ENCODE results near the gene CD300LB.

DNA sequence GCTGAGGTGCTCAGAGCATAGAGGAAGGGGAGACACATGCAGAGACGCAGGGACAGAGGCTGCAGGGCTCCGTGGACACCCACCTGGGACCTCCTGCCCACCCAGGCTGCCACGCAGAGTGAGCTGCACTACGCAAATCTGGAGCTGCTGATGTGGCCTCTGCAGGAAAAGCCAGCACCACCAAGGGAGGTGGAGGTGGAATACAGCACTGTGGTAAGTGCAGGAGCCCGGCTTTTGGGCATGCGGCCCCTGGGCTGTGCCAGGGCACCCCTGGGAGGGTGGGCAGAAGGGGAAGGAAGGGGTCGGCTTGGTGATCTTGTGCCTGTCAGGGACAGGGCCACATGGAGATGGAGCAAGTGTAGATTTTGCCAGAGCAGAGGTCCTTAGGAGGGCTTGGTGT lies 49.7 kb downstream of the CD300LB start:
- TF ChIP-seq, protein P1, sequence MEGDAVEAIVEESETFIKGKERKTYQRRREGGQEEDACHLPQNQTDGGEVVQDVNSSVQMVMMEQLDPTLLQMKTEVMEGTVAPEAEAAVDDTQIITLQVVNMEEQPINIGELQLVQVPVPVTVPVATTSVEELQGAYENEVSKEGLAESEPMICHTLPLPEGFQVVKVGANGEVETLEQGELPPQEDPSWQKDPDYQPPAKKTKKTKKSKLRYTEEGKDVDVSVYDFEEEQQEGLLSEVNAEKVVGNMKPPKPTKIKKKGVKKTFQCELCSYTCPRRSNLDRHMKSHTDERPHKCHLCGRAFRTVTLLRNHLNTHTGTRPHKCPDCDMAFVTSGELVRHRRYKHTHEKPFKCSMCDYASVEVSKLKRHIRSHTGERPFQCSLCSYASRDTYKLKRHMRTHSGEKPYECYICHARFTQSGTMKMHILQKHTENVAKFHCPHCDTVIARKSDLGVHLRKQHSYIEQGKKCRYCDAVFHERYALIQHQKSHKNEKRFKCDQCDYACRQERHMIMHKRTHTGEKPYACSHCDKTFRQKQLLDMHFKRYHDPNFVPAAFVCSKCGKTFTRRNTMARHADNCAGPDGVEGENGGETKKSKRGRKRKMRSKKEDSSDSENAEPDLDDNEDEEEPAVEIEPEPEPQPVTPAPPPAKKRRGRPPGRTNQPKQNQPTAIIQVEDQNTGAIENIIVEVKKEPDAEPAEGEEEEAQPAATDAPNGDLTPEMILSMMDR (IDR thresholded peaks at IDR 0.05), result no peak
- TF ChIP-seq EP300 (IDR thresholded peaks at IDR 0.05), result no peak

Data from sigmoid colon (tissue), 4 donors.